HCT116 (cell line): ENCODE results near the gene MFSD6L. TPM values are rescaled to one million over a fixed set of nuclear protein-coding genes. Genes with fewer than 3 reads are reported as not detected.

Experiments
- ATAC-seq: fragments of 200-7000 bp; cut with Tn5 transposase; 2 replicates; pipeline ENCODE4 v1.9.1; 2020; ENCODE audit warnings: mild to moderate bottlenecking, moderate library complexity
- BruUV-seq: library from RNA; stranded (reverse); fragments of 400-500 nt; replicated peaks from 2 replicates; lab custom pipeline; 2021; lab: Mats Ljungman, UMichigan
- CTCF ChIA-PET: fragments of 300-600 bp; sonication (Branson Sonifier 250); formaldehyde crosslinking; loops from one replicate; lab custom pipeline; 2021; ENCODE audit warnings: antibody characterized with exemption; lab: Charles Lee
- POLR2A ChIA-PET: fragments of 300-600, 350-600 bp; sonication (Branson Sonifier 250); formaldehyde crosslinking; loops from one replicate; lab custom pipeline; 2021; ENCODE audit warnings: antibody characterized with exemption; lab: Charles Lee
- RAD21 ChIA-PET, 2 experiments: fragments of 300-600 bp; sonication (Branson Sonifier 250); formaldehyde crosslinking; loops; one replicate each; lab custom pipeline; 2023; ENCODE audit warnings: low total read pairs in 2 of 2; ENCODE audit not compliant: uncharacterized antibody in 2 of 2, unreplicated experiment in 2 of 2, low non-redundant PET in 1 of 2; lab: Charles Lee
- DNase-seq: peaks from one replicate; pipeline ENCODE4 v3.0.0-alpha.2; 2010; ENCODE audit warnings: low read depth, low spot score
- H2AFZ ChIP-seq: fragments of 200-600 bp; shearing (Covaris generic), sonication (generic); 2 replicates; pipeline ENCODE4 v1.6.1; 2017; ENCODE audit warnings: low read depth, mixed run types, mixed read lengths, antibody characterized with exemption, low read length; ENCODE audit not compliant: poor library complexity, severe bottlenecking
- H3K27ac ChIP-seq: 2 replicates; pipeline ENCODE4 v1.5.1; 2012; ENCODE audit warnings: low read depth, low read length
- H3K27me3 ChIP-seq: fragments of 200-600 bp; sonication (generic); 2 replicates; pipeline ENCODE4 v1.6.1; 2016; ENCODE audit warnings: mixed run types, low read length, mixed read lengths; ENCODE audit not compliant: insufficient read depth
- H3K36me3 ChIP-seq, 2 experiments: fragments of 200-500 bp in 1 of 2; fragments of 200-600 bp in 1 of 2; sonication (Bioruptor generic) in 1 of 2; sonication (generic) in 1 of 2; 2 replicates each; pipeline versions ENCODE4 v1.5.1 to v1.6.1; 2014 to 2016; ENCODE audit warnings: low read length in 2 of 2, inconsistent platforms in 1 of 2, mixed read lengths in 1 of 2, mixed run types in 1 of 2; ENCODE audit not compliant: insufficient read depth in 2 of 2, control insufficient read depth in 1 of 2
- H3K4me1 ChIP-seq, 2 experiments: fragments of 200-600 bp in 1 of 2; sonication (generic) in 1 of 2; 2 replicates each; pipeline versions ENCODE4 v1.5.1 to v1.6.1; 2012 to 2017; ENCODE audit warnings: low read length in 2 of 2, inconsistent platforms in 1 of 2, mild to moderate bottlenecking in 1 of 2, mixed read lengths in 1 of 2, mixed run types in 1 of 2, moderate library complexity in 1 of 2; ENCODE audit not compliant: insufficient read depth in 2 of 2, control insufficient read depth in 1 of 2
- H3K4me2 ChIP-seq: fragments of 200-600 bp; sonication (generic); 2 replicates; pipeline ENCODE4 v1.6.1; 2017; ENCODE audit warnings: mixed run types, low read length, mixed read lengths
- H3K4me3 ChIP-seq, 2 experiments: fragments of 200-600 bp in 1 of 2; sonication (generic) in 1 of 2; replicated peaks in 1 of 2; 2 replicates each; pipeline ENCODE4 v1.5.1; 2011 to 2016; ENCODE audit warnings: low read length in 2 of 2, control low read depth in 1 of 2, low read depth in 1 of 2, mild to moderate bottlenecking in 1 of 2, mixed read lengths in 1 of 2, mixed run types in 1 of 2
- H3K79me2 ChIP-seq: fragments of 200-600 bp; sonication (generic); 2 replicates; pipeline ENCODE4 v1.6.1; 2017; ENCODE audit warnings: mild to moderate bottlenecking, mixed run types, low read length, moderate library complexity, mixed read lengths; ENCODE audit not compliant: insufficient read depth
- H3K9ac ChIP-seq: fragments of 200-600 bp; sonication (generic); 2 replicates; pipeline ENCODE4 v1.6.1; 2016; ENCODE audit warnings: low read length, mixed read lengths
- H3K9me2 ChIP-seq: fragments of 200-600 bp; sonication (generic), shearing (Covaris generic); 2 replicates; pipeline ENCODE4 v1.6.1; 2017; ENCODE audit warnings: mixed run types, mild to moderate bottlenecking, moderate library complexity; ENCODE audit not compliant: insufficient read depth
- H3K9me3 ChIP-seq, 2 experiments: fragments of 200-500 bp in 1 of 2; fragments of 200-600 bp in 1 of 2; sonication (Bioruptor generic) in 1 of 2; sonication (generic) in 1 of 2; 2 replicates each; pipeline ENCODE4 v1.6.1; 2014 to 2017; ENCODE audit warnings: low read length in 2 of 2, mixed read lengths in 2 of 2, inconsistent platforms in 1 of 2, low read depth in 1 of 2, mild to moderate bottlenecking in 1 of 2, mixed run types in 1 of 2, moderate library complexity in 1 of 2; ENCODE audit not compliant: control insufficient read depth in 1 of 2, insufficient read depth in 1 of 2
- H4K20me1 ChIP-seq: fragments of 200-600 bp; sonication (generic), shearing (Covaris generic); 2 replicates; pipeline ENCODE4 v1.6.1; 2017; ENCODE audit warnings: mixed run types, mild to moderate bottlenecking, moderate library complexity; ENCODE audit not compliant: insufficient read depth
- EGR1 ChIP-seq: IDR thresholded peaks from 2 replicates; pipeline ENCODE4 v1.6.1; 2012; ENCODE audit warnings: low read depth
- POLR2A ChIP-seq: IDR thresholded peaks from 2 replicates; pipeline ENCODE4 v1.7.0; 2011; ENCODE audit warnings: borderline replicate concordance; ENCODE audit not compliant: insufficient read depth, insufficient read length; ENCODE audit errors: extremely low read depth
- POLR2AphosphoS5 ChIP-seq: IDR thresholded peaks from 2 replicates; pipeline ENCODE4 v1.6.1; 2011; ENCODE audit warnings: mild to moderate bottlenecking, low read depth, low read length, moderate library complexity
- SIN3A ChIP-seq: IDR thresholded peaks from 2 replicates; pipeline ENCODE4 v1.6.1; 2012; ENCODE audit warnings: low read depth
- SRF ChIP-seq: IDR thresholded peaks from 2 replicates; pipeline ENCODE4 v1.6.1; 2012; ENCODE audit warnings: low read depth
- TCF7L2 ChIP-seq: IDR thresholded peaks from 2 replicates; pipeline ENCODE4 v1.7.0; 2011; ENCODE audit warnings: borderline replicate concordance, inconsistent platforms; ENCODE audit not compliant: insufficient read depth, insufficient read length; ENCODE audit errors: extremely low read depth
- YY1 ChIP-seq: IDR thresholded peaks from 2 replicates; pipeline ENCODE4 v1.6.1; 2011; ENCODE audit warnings: low read length, low read depth, moderate library complexity, mild to moderate bottlenecking; ENCODE audit not compliant: insufficient replicate concordance; ENCODE audit errors: extremely low read depth
- ZFX ChIP-seq: fragments of 450-650 bp; IDR thresholded peaks from 2 replicates; pipeline ENCODE4 v1.6.1; 2017
- ZNF274 ChIP-seq: fragments of 200-500 bp; sonication (Bioruptor generic); IDR thresholded peaks from 2 replicates; pipeline ENCODE4 v1.6.1; 2014; ENCODE audit warnings: mild to moderate bottlenecking, low read depth, low read length, inconsistent platforms
- intact Hi-C: fragments of 100-400 bp; cut with micrococcal nuclease; formaldehyde crosslinking; loops from 2 replicates; pipeline ENCODE4 v1.10.0; 2022
- total RNA-seq: library from RNA; stranded (reverse); gene quantifications from one replicate; pipeline ENCODE4 v1.2.1, GENCODE V29; 2021; ENCODE audit not compliant: unreplicated experiment
- TF ChIP-seq, protein P1 (sequence below): IDR thresholded peaks from 2 replicates; pipeline ENCODE4 v1.6.1; 2012; ENCODE audit warnings: low read depth
- TF ChIP-seq, protein P2 (sequence below), 3 experiments: fragments of 200-600 bp in 1 of 3; sonication (generic) in 1 of 3; IDR thresholded peaks in 2 of 3; conservative IDR thresholded peaks in 1 of 3; 2 replicates each; pipeline ENCODE4 v1.5.1; 2012 to 2017; ENCODE audit warnings: low read depth in 2 of 3, low read length in 2 of 3, antibody characterized with exemption in 1 of 3, borderline replicate concordance in 1 of 3, control low read depth in 1 of 3, mild to moderate bottlenecking in 1 of 3, mixed read lengths in 1 of 3, mixed run types in 1 of 3, moderate library complexity in 1 of 3; ENCODE audit not compliant: insufficient read depth in 1 of 3

Gene MFSD6L
- total RNA-seq, 1 experiment from 2014 or later = not detected

DNA sequence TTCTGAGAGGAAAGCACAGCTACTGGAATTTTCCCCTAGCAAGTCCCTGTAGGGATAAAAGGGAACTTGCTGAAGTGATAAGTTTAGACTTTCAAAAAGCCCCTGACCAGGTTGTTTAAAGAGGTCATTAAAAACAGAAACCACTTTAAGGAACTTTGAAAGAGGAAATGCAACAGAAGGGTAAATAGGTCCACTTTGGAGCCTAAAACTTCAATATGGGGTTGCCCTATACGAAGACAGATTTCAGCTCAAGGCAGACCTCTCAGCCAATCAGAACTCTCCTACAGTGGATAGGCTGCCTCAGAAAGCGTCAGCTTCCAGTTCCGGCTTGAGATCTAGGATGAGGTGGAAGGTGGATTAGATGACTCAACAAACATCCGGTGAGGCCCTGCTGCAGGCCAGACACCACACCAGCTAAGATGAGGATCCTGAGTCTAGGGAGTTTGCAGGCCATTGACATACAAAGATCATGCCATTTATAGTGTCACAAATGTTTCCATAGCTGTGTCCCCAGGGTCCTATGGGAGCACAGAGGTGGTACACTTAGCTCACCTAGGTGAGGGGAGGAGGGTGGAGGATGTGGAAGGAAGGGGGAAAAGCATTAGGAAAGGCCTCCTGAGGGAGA lies 7.9 kb upstream of the MFSD6L start:
- Histone ChIP-seq H3K36me3 (no peaks in the 10 kb centered on the region), H3K4me1 (peaks cover 0 to 8% of the 10 kb centered on the region in 2 experiments; a peak in 2 of 4 replicates), H3K27me3 (no peaks in the 10 kb centered on the region), H3K4me3 (no peak overlapping the region), H3K27ac (no peak overlapping the region), H3K9ac (no peak overlapping the region), H2AFZ (no peak overlapping the region), H3K9me2 (no peaks in the 10 kb centered on the region), H3K4me2 (0 out of 2 replicates have a peak overlapping the region, but pooled peaks have one; percentile 15), H3K79me2 (no peaks in the 10 kb centered on the region), H4K20me1 (no peaks in the 10 kb centered on the region), H3K9me3 (peaks cover 0 to 3% of the 10 kb centered on the region in 2 experiments; a peak in 1 of 4 replicates)
- TF ChIP-seq POLR2A = no peak
- no peak for TF ChIP-seq ZFX
- TF ChIP-seq TCF7L2 = no peak
- no peak for TF ChIP-seq POLR2AphosphoS5
- TF ChIP-seq SIN3A = no peak
- TF ChIP-seq YY1 = no peak
- TF ChIP-seq, protein P1, sequence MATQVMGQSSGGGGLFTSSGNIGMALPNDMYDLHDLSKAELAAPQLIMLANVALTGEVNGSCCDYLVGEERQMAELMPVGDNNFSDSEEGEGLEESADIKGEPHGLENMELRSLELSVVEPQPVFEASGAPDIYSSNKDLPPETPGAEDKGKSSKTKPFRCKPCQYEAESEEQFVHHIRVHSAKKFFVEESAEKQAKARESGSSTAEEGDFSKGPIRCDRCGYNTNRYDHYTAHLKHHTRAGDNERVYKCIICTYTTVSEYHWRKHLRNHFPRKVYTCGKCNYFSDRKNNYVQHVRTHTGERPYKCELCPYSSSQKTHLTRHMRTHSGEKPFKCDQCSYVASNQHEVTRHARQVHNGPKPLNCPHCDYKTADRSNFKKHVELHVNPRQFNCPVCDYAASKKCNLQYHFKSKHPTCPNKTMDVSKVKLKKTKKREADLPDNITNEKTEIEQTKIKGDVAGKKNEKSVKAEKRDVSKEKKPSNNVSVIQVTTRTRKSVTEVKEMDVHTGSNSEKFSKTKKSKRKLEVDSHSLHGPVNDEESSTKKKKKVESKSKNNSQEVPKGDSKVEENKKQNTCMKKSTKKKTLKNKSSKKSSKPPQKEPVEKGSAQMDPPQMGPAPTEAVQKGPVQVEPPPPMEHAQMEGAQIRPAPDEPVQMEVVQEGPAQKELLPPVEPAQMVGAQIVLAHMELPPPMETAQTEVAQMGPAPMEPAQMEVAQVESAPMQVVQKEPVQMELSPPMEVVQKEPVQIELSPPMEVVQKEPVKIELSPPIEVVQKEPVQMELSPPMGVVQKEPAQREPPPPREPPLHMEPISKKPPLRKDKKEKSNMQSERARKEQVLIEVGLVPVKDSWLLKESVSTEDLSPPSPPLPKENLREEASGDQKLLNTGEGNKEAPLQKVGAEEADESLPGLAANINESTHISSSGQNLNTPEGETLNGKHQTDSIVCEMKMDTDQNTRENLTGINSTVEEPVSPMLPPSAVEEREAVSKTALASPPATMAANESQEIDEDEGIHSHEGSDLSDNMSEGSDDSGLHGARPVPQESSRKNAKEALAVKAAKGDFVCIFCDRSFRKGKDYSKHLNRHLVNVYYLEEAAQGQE = no peak
- TF ChIP-seq ZNF274 = no peak
- TF ChIP-seq, protein P2, sequence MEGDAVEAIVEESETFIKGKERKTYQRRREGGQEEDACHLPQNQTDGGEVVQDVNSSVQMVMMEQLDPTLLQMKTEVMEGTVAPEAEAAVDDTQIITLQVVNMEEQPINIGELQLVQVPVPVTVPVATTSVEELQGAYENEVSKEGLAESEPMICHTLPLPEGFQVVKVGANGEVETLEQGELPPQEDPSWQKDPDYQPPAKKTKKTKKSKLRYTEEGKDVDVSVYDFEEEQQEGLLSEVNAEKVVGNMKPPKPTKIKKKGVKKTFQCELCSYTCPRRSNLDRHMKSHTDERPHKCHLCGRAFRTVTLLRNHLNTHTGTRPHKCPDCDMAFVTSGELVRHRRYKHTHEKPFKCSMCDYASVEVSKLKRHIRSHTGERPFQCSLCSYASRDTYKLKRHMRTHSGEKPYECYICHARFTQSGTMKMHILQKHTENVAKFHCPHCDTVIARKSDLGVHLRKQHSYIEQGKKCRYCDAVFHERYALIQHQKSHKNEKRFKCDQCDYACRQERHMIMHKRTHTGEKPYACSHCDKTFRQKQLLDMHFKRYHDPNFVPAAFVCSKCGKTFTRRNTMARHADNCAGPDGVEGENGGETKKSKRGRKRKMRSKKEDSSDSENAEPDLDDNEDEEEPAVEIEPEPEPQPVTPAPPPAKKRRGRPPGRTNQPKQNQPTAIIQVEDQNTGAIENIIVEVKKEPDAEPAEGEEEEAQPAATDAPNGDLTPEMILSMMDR (IDR thresholded peaks at IDR 0.05 in 2 of 3, conservative IDR thresholded peaks at IDR 0.05 in 1 of 3; ENCODE audit: borderline replicate concordance in 1 of 3, insufficient read depth in 1 of 3, low read depth in 2 of 3, low read length in 2 of 3) = no peak
- TF ChIP-seq SRF = no peak
- no peak for TF ChIP-seq EGR1
- ChIA-PET RAD21 (no interaction called here), POLR2A (no interaction called here), CTCF (interaction anchor here (1.1 to 1.5 kb wide), 2 partner anchors 23 to 26 kb away, joined by 3 to 4 read pairs; no protein-coding TSS in a partner anchor)
- intact Hi-C loops = no loop called here
- no peak for DNase-seq
- BruUV-seq = no TSS peak
- peak; percentile 46; the same call in 1 of the 2 replicates for ATAC-seq
